GM18505 (cell line): ENCODE results near the gene CDK16.

ENCODE experiments used
- ATAC-seq: cut with Tn5 transposase; IDR thresholded peaks from one replicate; pipeline ENCODE4 v1.9.1; 2021; ENCODE audit not compliant: unreplicated experiment
- POLR2A ChIP-seq: IDR thresholded peaks from 4 replicates; pipeline ENCODE4 v1.6.1; 2011; ENCODE audit warnings: borderline replicate concordance; ENCODE audit not compliant: insufficient read depth, insufficient read length; ENCODE audit errors: extremely low read depth

Gene CDK16

DNA sequence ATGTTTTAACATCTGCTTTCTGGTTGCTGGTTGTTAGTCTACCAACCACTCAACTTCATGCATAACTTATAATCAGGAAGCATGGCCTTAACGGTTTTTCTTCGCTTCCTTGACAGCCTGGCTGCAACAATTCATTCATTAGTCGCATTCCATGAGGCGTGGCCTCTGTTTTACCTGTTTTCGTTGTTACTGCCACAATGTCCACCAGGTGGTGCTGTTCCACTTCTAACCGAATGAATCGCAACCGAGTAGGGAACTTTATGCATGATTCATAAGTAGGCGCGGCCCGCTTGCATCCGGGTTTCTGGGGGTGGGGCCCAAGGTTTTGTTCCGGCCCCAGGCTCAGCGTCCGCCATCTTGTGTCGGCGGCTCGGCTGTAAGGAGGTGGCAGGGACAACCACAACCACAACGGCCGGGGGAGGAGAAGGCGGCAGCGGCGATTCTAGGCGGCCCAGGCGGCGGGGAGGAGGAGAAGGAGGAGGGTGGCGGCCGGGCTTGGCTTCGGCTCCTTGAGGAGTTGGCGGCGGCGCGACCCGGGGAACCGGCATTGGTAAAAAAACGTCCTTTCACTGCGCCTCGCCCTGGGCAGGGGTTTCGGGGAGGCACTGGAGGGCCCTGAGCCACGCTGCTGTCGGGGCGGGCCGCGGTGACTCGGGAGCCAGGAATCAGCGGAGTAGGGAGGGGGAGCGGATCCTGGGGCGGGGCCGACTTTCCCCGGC lies 24.8 kb upstream of the CDK16 start, which contains the start of gene UBA1:
Gene UBA1, plus strand, starts transcription at position 355 of the 719 bp plus-strand sequence. CDS start 4,974 bp downstream, outside the sequence.
- peak; percentile 85 for ATAC-seq
- TF ChIP-seq POLR2A, result peak; percentile 89

DNA sequence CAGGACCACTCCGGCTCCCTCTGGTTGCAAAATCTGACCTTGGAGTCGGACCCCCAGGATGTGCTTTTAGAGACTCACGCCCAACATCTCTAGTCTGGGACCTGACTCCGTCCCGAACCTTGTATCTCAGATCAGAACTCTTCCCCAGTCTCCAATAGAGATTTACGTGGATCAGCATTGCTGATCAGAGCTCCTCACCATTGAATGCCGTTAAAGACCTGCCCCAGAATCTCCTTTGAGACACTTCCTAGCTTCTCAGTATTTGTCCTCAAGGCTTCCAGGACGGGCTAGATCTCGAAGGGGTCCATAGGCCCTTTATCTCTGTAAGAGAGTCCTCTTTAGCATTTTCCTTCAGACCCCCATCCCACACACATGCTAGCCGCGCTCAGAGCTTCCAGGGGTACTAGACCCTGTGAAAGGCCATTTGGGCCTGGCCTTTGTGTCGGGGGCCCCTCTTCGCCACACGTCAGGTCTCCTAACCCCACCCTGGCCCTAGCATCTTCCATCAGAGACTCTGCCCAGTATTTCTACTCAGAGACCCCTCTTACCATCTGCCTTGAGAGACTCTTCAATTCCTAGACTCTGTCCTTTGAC lies 24.2 kb upstream of the CDK16 start:
- no peak for TF ChIP-seq POLR2A
- no peak for ATAC-seq

DNA sequence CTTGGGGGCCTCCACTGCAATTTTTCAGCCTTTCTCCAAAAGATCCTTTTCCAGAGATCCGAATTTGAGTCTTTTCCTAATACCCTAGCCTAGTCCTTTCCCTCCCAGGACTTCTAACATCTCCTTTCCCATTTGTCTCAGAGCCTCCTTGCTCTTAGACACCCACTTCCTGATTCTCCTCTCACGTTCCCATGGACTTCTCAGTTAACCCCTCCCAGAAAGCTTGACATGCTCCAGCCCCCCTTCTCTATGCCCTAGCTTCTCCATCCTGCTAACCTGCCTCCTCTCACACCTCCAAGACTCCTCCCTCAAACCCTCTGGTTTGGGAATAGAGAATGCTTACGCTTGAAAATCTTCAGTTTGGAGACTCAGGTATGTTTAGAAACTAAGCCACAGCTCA lies 22.4 kb upstream of the CDK16 start:
- ATAC-seq, result no peak
- no peak for TF ChIP-seq POLR2A

DNA sequence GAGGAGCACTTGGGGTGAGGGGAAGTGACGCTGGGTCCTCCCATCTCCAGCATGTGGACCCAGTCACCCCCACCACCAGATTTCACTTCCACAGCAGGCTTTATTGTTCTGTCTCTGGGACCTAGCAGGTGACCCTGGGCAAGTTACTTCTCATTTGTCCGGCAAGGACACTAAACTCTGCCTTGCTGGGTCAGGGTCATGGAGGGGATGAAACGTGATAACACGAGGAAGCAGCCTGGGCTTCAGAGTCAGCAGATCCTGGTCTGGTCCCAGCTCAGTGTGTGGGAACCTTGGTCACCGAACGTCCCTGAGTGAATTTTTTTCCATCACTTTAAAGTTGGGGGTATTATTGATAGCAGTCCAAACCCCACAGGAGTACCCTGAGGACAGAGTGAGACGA lies 21.0 kb upstream of the CDK16 start:
- no peak for ATAC-seq
- no peak for TF ChIP-seq POLR2A

DNA sequence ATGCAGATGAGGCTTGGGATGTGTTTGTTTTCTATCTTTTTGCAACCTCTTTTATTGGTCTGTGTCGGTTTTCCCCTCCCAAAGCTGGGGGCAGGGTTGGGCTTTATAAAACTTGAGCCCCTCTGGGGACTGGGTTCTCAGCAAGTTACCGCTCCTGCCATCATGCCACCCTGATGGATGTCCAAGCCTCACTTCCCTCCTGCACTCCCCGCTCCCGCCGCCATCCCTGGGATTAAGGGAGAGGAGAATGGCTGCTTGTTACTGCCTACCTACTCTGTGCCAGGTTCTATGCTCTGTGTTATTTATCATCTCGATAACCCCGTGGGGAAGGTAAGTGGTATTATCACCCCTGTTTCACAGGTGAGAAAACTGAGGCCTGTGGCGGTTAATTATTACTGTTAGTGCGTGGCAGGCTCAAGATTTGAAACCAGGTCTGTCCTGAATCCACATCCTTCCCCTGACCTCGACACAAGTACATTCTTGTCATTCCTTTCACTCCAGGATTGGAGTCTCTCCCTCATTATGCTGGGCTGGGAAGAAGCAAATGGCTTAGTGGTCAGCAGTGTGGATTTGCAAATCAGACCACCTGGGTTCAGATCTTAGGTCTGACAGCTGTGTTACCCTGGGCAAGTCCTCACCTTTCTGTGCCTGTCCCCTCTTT lies 20.3 kb upstream of the CDK16 start:
- TF ChIP-seq POLR2A, result no peak
- no peak for ATAC-seq

DNA sequence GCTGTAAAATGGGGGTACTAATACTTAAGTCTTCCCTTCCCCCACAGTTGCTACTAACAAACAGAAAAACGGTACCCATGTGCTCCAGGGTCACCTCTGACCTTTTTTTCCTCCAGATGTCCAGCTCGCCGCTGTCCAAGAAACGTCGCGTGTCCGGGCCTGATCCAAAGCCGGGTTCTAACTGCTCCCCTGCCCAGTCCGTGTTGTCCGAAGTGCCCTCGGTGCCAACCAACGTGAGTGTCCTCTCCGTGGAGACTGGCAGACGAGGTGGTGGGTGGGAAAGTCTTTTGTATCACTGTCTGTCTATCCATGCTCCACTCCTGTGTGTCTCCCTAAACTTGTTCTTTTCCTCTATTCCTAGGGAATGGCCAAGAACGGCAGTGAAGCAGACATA lies 19.8 kb upstream of the CDK16 start:
- no peak for ATAC-seq
- TF ChIP-seq POLR2A, result no peak

DNA sequence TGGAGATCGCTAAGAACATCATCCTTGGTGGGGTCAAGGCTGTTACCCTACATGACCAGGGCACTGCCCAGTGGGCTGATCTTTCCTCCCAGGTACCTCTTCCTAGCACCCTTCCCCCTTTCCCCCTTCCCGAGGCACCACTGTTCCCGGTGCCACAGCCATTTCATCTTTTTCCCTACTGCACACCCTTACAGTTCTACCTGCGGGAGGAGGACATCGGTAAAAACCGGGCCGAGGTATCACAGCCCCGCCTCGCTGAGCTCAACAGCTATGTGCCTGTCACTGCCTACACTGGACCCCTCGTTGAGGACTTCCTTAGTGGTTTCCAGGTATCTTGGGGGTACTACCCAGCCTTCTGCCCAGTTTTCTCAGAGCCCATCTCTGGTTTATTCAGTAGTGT lies 19.2 kb upstream of the CDK16 start:
- ATAC-seq, result no peak
- TF ChIP-seq POLR2A, result no peak

DNA sequence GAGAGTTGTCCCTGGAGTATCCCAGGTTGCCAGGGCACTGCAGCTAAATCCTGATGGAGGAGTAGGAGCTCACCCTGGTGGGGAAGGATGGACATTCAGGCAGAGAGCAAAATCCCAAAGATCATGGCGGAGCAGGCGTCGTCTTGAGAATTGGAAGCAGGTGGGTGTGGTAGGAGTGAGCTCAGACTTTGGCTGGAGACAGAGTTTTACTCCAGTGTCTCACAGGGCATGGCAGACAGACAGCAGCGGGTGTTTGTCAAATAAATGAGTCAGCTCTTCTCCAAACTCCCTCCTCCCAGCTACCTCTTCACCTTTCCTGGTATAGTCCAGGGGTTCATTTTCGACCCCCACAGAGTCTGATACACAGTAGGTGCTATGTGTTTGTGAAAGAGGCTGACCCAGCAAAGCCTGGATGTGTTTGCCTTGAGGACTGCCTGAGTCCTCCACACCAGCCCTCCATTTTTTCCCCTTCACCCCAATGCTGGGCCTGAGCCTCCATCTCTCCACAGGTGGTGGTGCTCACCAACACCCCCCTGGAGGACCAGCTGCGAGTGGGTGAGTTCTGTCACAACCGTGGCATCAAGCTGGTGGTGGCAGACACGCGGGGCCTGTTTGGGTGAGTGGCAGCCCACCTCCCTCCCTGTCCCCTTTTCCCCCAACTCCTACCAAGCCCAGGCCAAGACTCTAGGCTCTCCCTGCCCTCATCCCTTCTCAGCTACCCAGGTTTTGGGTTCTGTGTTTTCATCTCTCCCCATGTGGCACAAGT lies 17.9 kb upstream of the CDK16 start:
- no peak for ATAC-seq
- no peak for TF ChIP-seq POLR2A

DNA sequence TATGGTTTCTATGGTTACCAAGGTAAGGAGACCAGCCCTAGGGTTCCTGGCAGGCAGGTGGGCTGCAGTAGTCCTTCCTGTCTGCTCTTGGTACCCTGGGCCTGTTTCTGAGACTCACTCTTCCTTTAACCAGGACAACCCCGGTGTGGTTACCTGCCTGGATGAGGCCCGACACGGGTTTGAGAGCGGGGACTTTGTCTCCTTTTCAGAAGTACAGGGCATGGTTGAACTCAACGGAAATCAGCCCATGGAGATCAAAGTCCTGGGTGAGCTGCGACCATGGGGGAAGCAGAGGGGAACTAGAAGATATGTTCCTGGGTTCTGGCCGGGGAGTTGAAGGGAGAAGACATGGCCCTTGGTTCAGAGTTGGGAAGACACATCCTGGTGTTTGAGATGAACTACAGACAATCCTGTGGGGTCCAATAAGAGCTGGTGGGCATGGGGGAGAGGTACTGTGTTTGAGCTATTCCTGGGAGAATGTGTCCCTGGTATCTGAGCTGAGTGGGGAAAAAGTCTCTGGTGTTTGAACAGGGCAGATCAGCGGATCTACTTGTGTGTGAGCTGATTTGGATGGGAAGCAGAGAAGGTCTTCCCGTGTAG lies 17.0 kb upstream of the CDK16 start:
- no peak for ATAC-seq
- TF ChIP-seq POLR2A, result no peak

DNA sequence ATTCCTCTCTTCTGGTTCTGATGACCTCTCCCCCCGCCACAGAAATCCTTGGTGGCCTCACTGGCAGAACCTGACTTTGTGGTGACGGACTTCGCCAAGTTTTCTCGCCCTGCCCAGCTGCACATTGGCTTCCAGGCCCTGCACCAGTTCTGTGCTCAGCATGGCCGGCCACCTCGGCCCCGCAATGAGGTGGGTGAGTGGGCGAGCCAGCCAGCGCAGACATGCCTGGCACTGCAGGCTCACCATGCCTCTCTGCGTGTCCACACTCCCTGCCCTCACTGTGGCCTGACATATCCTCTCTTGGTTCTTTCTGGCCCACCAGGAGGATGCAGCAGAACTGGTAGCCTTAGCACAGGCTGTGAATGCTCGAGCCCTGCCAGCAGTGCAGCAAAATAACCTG lies 16.2 kb upstream of the CDK16 start:
- no peak for TF ChIP-seq POLR2A
- no peak for ATAC-seq

DNA sequence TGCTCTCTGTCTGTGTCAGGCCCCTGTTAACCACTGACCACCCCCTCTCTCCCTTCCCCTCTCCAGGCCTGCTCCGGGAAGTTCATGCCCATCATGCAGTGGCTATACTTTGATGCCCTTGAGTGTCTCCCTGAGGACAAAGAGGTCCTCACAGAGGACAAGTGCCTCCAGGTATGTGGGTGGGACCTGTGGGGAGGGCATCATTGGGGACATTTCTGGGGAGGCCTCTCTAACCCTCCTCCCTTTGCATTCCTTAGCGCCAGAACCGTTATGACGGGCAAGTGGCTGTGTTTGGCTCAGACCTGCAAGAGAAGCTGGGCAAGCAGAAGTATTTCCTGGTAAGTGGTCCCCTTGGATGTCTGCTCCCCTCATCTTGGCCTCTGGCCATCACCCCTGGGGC lies 15.6 kb upstream of the CDK16 start:
- no peak for TF ChIP-seq POLR2A
- no peak for ATAC-seq

DNA sequence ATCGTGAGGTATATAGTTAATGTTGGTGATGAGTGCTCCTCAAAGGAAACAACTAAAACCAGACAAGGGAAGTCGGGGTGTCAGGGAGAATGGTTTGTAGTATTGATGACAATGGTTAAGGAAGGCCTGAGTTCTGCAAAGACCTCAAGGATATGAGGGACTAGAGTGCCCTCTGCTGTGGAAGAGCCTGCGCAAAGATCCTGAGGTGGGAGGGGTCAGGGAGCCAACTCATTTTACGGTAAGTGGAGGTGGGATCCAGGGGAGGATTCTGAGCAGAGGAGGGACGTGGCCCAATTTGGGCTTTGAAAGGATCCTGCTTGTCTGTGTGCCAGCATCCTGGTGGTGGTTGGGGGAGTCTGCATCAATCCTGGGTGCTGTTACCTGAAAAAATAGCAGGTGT lies 13.5 kb upstream of the CDK16 start:
- no peak for ATAC-seq
- TF ChIP-seq POLR2A, result no peak

DNA sequence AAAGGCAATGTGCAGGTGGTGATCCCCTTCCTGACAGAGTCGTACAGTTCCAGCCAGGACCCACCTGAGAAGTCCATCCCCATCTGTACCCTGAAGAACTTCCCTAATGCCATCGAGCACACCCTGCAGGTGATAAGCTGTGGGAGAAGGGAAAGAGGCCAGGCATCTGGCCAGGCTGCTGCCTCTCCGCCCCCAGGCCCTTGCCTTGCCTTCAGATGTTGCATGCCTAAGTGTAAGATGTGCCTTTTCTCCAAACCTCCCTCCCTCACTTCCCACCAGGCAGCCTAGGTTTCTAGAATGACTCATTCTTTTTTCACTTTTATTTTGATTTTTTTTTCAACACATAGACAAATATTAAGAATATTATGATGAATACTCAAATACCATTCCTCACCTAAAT lies 12.2 kb upstream of the CDK16 start:
- no peak for TF ChIP-seq POLR2A
- no peak for ATAC-seq

DNA sequence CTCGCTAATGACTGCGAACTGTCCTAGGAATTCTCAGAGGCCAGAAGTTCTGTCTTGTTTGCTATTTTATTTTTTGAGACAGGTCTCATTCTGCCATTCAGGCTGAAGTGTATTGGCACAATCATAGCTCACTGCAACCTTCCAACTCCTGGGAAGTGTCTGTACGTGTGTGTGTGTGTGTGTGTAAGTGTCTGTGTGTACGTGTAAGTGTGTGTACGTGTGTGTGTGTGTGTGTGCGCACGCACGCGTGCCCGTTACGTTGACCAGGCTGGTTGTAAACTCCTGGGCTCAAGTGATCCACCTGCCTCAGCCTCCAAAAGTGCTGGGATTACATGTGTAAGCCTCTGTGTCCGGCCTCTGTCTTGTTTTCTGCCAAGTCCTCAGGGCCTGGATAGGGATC lies 10.4 kb upstream of the CDK16 start:
- ATAC-seq, result no peak
- TF ChIP-seq POLR2A, result no peak
